Stimulated activated CD4-positive, alpha-beta T cell treated with anti-CD3 and anti-CD28 coated beads, TNF-alpha, amount 100 ng/mL, for 48 hours (primary cell): Measurements from ENCODE around the gene ELL.
"Not testable (repeated sequence)": the region's sequence is repeated elsewhere in the genome, so short reads cannot be mapped to it uniquely, and the experiment has no call there.

Experiments used
- DNase-seq, 3 donors: peaks; one replicate each; pipeline ENCODE4 v3.0.0-alpha.2; 2020; ENCODE audit warnings: low read depth in 3 of 3

The ELL gene

DNA sequence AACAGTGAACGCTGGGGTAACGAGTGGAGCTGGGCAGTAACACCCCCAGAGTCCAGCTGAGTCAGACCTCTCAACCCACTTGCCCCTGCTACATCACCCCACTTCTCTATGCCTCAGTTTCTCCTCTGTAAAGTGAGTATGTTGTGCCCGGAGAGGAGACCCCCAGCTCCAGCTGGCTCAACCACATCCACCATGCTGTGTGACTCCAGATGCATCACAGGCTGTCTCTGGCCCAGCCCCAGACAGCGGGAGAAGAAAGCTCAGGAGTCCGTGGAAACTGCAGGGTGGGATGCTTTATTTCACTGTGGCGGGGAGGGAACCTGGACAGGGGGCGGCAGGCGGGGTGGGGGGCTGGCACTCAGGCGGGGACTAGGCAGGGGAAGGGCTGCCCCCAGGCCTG, 9.6 kb upstream of the ELL start:
- no peak for DNase-seq

GRCh38 chr19:18529782-18530181, 7.9 kb upstream of the ELL start:
- DNase-seq, result no peak

DNA sequence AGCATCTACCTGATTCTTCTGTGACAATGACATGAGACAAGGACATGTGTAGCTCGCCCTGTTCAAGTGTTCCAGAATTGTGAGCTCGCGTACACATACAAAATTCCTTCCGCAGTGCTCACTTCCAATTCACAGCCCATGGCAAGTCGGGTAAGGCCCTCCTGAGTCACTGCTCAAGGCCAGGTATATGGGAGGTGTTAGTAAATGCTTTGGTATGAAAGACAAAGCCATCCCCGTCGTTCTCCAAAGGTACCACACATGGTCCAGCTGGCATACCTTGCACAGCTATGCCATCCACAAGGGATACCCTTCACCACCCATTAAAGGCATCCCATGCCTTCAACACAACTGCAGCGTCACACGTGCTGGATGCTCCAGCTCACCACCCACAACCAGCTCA, 4.4 kb upstream of the ELL start:
- no peak for DNase-seq

GRCh38 chr19:18523841-18524240, 2.0 kb upstream of the ELL start:
- DNase-seq, result no peak

DNA sequence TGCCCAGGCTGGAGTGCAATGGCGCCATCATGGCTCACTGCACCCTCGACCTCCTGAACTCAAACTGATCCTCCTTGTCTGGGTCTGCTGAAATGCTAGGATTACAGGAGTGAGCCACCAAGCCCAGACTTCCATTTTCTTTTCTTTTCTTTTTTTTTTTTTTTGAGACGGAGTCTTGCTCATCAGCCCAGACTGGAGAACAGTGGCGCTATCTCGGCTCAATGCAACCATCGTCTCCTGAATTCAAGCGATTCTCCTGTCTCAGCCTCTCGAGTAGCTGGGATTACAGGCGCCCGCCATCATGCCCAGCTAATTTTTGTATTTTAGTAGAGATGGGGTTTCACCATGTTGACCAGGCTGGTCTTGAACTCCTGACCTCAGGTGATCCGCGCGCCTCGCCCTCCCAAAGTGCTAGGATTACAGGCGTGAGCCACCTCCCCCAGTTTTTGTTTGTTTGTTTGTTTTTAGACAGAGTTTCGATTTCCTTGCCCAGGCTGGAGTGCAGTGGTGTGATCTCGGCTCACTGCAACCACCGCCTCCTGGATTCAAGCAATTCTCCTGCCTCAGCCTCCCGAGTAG, 1.1 kb upstream of the ELL start:
- DNase-seq, result not testable (repeated sequence)

GRCh38 chr19:18522124-18522861, 423 bp upstream of the ELL start:
- peak; percentile 100 for DNase-seq

DNA sequence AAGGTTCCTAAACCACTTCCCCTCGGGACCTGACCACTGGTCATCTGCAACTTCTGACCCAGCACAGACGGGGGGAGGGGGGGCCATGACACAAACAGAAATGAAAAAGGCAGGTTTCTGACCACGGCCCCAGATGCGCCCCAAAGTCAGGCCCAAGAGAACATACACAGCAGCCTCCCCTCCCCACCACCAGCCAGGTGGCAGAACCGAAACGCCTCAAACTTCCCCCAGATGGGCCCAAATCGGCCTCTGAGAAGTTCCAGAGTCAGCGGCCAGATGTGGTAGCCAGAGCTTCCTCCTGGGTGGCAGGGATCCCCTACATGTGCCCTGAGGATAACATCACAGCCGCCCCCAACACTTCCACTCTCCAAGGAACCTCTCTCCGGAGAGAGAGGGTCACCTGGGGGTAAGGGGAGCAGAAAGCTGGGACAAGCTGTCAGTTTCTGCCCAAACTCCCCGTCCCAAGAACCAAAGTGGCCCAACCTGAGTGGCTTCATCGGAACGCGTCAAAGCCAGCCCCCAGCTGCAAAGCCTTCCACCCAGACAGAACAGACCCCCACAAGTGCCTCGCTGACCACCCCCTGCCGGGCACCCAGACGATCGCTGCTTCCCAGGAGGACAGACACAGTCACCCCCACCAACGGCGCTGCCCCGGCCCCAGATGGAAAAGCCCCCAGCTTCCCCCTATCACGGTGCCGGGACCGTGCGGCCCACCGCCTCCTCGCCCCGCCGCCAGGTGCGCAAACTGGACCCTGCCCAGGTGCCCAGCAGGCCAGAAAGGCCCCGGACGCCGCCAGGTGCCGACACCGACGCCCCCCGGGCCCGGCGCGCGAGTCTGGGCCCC, 800 bp downstream of the ELL start:
- no peak for DNase-seq

DNA sequence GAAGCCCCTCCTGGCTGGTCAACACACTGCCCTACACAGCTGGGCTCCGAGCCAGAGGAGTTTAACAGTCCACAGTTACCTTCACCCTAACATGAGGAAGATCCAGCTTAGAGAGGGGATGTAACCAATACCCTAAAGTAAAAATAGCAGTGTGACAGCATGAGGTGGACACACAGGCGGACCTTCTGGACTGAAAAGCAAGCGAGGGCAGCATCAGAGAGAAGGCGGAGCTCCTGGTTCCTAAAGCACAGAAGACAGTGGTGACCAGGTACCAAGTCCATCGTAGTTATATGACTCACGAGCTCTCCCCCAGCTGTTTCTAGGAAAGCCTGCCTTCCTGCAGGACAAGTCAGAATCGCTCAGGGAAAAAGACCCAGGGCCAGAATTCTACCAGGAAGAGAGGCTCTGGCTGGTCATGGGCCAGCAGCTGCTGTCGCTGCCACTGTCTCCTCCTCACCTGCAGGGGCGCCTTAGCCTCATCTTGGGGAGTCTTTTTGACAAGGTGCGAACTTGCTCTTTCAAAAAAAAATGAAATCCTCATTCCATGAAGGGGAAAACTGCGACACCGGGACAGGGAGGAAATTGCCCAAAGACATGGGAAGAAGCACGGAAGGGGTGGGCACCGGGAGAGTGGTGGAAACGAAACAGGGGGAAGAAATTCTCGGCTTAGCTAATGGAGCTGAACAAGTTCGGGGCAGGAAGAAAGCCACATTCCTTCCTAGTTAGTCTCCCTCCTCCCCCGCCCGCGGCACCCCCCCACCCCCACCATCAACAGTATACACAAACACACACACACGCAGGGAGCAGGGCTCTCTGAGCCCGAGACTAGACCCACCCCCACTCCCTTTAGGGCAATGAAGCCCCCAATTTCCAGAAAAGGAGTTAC, 1.7 kb downstream of the ELL start:
- peak in 2 of 3 donors; percentile 34 to 55 for DNase-seq

- DNase-seq, result no peak
Measured at GRCh38 chr19:18518639-18519038, 3.2 kb downstream of the ELL start.

DNA sequence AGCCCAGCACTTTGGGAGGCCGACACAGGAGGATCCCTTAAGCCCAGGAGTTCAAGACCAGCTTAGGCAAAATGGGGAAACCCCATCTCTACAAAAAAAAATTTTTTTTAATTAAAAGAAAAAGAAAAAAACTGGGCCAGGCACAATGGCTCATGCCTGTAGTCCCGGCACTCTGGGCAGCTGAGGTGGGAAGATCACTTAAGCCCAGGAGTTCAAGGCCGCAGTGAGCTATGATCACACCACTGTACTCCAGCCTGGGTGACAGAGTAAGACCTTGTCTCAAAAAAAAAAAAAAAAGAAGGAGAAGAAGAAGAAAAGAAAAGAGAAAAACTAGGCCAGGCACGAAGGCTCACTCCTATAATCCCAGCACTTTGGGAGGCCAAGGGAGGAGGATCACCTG, 4.3 kb downstream of the ELL start:
- no peak for DNase-seq

GRCh38 chr19:18515959-18516358, 5.9 kb downstream of the ELL start:
- DNase-seq, result no peak

DNA sequence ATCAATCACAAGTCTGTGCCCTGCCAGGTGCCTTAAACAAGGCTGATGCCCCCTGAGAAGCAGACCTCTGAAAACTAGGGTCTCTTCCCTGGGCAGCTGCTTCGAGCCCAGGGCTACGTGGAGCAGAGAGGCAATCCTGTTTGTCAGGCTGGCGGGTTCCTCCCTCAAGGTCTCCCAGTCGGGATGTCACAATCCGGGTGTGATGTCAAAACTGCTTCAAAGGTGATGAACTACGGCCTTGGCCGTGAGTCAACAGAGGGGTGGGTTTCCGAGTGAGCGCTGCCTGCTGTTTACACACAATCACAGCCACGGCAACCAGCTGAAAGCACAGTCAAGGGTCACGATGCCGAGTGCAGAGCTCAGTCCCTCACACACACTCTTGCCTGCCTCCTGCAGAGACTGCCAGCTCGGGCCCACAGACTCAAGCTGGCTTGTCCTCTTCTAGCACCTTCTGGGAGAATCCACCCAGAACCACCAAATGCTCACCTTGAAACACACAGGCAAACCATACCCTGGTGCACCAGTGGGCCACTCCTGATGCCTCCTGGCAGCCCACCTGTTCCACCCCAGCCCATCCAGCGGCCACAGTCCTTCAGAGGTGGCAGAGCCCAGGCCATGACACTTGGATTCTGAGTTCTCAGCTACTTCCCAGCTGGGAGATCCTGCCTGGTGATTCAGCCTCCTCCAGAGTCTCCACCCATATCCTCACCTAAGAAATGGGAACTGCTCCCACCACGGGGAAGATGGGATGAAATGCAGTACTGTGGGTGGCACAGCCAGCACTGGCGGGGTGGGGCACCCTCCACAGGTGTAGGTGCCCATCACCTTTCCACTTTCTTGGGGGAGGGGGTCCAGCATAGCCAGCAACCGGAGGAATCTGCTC, 6.8 kb downstream of the ELL start:
- no peak for DNase-seq

GRCh38 chr19:18513868-18514267, 8.0 kb downstream of the ELL start:
- DNase-seq, result no peak

DNA sequence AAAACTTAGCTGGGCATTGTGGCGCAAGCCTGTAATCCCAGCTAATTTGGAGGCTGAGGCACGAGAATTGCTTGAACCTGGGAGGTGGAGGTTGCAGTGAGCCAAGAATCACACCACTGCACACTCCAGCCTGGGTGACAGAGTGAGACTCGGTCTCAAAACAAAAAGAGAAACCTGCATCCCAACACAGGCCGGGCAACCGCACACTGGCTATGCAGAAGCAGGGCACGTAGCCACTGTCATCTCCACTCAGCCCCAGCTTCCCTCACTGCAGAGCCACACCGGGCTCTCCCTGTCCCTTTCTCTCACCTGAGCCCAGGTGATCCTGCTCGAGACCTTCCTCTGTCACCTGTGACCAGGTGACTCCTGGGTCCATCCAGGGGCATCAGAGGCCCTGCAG, 11.7 kb downstream of the ELL start:
- DNase-seq, result no peak

GRCh38 chr19:18508585-18508984, 13.3 kb downstream of the ELL start:
- no peak for DNase-seq

DNA sequence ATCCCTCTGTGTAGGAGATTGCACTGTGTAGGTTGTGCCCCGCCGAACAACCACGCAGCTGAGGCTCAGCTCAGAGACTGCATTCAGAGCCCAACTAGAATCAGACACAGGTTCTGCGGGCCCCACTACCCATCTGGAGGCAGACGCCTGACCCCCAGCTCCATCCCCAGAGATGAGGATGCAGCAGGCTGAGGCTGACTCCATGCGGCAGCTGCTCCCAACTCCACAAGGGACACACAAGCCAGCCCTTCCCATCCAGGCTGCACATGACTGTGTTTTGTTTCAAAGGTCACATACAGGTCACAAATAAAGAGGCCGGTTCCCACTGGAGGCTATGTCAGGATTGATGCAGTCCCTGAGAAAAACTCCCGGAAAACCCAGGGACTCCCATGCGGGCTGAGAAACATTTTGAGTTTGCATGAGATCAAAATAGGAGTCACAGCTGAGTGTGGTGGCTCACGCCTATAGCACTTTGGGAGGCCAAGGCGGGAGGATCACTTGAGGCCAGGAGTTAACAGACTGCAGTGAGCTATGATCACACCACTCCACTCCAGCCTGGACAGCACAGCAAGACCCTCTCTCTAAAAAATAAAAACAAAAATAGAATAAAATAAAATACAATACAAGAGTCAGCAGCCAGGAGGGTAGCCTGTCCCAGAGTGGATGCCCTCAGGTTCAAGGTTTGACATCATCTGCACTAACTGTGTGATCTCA, 14.0 kb downstream of the ELL start:
- DNase-seq, result no peak

DNA sequence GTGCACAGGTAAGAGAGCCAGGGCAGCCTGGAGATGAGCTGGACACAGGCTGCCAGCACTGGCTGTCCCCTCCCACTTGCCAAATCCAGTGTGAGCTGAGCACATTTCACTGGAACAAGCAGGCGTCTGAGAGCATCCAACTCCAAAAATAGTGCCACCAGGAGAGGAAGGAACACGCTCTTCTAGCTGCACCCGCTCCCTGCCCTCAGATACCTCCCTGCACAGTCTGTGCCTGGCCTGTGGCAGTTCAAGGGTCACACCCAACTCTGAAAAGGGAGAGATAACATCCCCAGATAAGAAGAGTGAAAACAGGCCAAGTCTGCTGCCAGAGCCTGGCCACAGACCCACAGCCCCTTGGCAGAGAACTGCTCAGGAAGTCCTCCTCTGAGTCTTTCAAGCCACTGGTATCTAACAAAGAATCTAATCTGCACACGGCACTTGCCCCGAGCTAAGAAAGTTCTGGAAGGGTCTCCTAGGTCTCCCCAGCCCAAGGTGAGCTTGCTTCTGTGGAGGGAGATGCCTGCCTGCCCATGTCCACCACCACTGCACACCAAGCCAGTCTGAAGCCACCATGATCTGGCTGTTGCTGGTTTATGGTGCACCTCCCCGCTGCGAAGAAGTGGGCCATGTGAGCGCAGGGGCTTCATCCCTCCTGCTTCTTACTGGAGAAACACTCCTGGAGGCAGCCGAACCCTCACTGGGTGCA, 14.7 kb downstream of the ELL start:
- no peak for DNase-seq

DNA sequence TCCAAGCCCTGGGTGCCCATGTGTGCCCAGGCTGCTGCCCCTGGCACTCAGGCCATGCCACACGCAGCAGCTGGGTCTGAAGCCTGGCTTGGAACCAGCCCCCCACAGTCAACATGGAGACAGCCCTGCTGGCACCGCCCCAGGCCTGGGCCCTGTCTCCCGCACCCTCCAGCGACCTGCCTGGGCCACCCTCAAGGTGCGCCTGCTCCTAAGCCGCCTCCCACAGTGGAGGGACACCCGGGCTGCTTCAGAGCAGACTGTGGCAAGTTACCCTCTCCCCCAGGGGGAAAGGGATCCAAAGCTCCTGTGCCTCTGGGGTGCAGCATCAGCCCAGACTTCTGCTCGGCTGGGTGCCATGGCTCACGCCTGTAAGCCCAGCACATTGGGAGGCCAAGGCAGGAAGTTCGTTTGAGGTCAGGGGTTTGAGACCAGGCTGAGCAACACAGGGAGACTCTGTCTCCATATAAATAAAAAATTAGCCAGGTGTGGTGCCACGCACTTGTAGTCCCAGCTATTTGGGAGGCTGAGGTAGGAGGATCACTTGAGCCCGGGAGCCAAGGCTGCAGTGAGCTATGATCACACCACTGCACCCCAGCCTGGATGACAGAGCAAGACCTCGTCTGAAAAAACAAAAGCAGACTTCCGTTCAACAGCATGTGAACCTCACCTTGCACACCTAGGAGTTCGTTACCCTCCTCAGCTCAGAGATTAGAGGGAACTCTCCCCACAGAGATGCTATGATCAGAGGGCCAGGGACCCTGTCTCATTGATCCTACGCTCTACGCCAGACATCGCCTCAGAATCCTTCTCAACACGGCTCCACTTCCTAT, 15.6 kb downstream of the ELL start:
- no peak for DNase-seq
